Astrocyte of the hippocampus (primary cell): ENCODE data around the gene CORO2A.
"Not testable (repeated sequence)": the region's sequence is repeated elsewhere in the genome, so short reads cannot be mapped to it uniquely, and the experiment has no call there.

Experiments
- DNase-seq: peaks from one replicate; pipeline ENCODE4 v3.0.0; 2011; ENCODE audit warnings: low read depth, low spot score

CORO2A gene

DNA sequence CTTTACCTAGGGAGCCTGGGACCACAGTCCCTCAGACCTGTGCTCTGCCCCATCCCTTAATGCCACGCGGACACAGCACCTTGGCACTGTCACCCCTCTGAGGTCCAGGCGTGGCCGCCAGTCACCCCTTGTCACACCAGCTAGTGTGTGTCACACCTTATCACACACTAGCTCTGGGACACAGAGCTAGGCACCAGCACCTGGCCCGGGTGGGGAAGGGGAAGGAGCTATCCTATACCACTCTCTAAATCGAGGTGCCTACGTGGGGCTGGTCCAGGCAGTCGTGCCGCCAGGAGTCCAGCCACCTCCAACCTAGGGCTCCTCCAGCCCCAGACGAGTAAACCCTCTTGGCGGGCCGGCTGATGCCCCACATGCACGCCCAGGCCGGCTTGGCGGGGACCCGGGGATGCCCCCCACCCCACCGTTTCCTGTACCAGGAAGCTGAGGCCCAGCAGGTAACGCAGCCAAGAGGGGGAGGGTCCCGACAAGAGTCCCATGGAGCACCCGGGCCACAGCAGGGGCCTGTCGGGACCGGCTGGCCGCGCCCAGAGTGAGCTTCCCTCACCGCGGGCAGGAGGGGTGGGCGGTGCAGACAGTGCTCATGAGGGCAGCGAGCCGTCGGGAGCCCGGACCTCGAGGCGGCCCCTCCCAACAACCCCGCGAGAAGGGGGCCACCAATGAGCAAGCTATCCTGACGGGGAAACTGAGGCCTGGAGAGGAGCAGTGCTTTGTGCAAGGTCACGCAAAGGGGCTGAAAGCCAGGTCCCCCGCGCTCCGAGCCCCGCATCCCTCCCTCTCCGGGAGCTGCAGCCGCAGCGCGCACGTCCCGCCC is 550 bp downstream of the CORO2A start:
- peak; percentile 32 for DNase-seq

DNA sequence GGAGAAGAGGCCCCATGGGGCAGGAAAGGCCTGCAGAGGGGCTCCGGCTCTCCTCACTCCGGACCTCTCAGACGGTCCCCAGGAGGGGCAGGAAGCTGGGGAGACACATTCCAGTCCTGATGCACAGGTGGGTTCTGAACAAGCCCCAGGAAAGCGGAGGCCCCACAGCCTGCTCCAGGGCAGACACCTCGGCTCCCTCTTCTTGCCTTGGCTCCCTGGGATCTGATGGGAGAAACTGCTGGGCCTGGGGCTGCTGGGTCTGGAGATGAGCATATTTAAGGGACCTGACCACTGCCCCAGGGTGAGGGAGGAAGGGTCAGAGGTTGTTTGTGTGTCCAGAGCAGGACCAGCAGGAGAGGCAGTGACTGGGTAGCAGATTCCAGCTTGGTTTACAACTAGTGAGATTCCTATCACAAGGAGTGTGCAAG is 1.2 kb downstream of the CORO2A start:
- no peak for DNase-seq

DNA sequence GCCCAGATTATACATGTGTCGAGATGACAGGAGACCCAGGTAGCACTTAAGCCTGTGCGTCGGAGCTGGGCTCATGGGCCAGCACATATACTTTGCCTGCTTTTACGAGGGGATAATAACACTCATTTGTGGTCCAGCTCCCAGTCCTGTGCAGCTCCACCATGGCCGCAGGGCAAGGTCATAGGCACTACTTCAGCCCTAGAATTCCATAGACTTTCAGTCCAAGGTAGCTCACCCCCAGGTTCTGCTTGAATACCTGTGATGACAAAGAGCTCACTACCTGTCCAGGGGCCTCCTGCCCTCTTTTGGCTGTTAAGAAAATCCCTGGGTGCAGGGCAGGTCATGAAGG is 1.7 kb downstream of the CORO2A start:
- no peak for DNase-seq

DNA sequence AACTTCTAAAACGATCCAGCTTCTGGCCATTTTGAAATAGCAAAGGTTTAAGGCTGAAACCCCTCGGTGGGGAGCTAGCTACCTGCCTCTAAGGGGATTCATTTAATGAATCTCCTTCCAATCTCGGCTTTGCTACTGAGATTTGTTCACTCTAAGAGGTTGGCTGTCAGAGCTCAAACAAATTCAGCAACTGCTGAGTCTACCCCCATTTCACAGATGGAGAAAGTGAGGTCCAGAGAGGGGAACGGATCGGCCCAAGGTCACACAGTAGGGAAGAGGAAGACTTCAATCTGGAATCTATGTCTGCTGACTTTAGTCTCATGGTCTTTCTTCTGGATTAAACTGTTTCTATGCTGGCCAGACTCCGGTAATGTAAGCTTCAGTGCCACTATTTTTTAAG is 3.0 kb downstream of the CORO2A start:
- no peak for DNase-seq

DNA sequence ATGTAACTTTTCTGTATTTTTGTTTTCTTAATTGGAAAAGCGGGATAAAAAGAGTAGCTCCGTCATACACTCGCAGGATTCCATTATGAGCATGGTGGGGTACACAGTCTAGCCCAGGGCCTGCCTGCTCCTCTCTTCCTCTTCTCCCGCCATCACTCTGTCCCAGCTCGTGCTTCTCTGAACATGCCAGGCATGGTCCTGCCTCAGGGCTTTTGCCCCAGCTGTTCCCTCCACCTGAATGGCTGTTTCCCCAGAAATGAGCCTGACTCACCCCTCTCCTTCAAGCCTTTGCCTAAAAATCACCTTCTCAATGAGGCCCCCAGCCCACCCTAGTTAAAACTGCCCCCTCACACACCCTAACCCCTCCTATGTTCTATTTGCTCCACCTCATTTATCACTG is 4.5 kb downstream of the CORO2A start:
- DNase-seq = no peak

DNA sequence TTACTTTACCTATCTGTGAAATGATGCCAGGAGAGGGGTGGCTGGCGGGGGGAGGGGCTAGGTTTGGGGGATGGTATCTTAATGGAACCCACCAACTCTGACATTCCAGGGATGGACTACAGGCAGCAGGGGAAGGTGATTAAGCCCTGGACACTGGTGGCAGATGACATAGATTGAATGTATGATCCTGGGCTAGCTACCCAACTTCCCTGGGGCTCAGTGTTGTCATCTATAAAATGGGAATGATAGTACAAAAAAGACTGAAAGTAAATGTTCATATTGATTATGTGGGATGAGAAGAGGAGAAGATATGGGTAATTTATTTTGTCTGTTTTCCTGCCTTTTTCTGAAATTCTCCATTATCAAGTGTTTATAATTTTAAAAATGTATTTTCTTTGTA is 6.2 kb downstream of the CORO2A start:
- DNase-seq = no peak

DNA sequence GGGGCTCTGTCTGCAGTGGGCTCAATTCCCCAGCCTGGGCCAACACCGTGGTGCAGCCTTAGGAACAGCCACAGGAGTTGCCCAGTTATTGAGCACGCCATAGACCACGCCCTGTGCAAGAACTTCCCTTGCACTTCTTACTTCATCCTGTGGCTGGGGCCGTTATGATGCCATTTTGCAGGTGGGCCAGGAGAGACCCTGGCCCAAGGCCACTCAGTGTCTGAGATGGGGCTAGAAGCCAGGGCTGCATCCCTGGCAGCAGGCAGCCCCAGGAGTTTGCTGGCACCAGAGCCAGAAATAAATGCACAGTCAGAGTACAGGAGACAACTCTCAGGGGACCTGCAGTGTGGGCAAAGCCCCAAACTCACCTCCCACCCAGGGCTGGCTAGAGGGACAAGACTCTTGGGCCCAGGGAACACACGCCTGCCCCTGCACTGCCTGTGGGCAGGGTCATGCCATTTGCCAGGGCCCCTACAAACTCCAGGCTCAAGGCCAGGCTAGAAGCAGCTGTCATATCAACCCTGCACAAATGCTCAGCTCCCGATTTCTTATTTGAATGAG is 6.7 kb downstream of the CORO2A start:
- no peak for DNase-seq

DNA sequence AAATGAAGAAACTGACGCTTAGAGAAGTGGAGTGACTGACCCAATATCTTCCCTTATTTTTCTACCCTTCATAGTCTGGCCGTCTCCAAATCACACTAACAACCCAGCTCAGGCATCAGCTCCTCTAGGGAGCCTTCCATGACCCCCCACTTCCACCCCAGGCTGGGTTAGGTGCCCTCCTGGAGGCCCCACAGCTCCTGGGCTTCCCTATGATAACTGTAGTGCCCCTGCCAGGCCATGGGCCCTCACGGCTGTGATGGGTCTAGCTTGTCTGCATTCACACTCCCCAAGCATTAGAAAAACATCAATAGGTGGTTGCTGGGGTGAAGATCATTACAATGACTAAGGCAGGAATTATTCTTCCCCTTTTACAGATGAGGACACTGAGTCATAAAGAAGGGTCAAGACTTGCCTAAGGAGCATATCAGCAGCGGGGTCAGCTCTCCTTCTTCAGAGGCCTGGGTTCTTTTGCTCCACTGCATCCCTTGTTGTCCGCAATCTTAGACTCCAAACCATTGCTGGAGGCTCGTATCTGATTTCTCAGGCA is 7.3 kb downstream of the CORO2A start:
- no peak for DNase-seq

DNA sequence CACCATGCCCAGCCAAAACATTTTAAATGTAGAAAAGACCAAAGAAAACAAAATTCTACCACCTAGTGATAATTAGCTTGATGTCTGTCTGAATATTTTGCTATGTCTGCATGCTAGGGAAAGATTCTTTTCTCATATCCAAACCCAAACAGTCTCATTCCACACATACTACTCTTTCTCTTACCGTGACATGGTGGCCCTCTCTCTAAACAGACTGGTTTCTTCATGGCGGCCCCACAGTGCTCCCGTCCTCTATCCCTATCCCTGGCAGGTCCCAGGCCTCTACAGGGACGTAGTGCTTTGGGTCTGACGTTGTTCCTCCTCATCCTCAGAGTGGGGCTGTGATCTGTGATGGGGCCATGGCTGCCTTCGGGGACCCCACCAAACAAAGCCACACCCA is 8.1 kb downstream of the CORO2A start:
- DNase-seq = peak; percentile 24

DNA sequence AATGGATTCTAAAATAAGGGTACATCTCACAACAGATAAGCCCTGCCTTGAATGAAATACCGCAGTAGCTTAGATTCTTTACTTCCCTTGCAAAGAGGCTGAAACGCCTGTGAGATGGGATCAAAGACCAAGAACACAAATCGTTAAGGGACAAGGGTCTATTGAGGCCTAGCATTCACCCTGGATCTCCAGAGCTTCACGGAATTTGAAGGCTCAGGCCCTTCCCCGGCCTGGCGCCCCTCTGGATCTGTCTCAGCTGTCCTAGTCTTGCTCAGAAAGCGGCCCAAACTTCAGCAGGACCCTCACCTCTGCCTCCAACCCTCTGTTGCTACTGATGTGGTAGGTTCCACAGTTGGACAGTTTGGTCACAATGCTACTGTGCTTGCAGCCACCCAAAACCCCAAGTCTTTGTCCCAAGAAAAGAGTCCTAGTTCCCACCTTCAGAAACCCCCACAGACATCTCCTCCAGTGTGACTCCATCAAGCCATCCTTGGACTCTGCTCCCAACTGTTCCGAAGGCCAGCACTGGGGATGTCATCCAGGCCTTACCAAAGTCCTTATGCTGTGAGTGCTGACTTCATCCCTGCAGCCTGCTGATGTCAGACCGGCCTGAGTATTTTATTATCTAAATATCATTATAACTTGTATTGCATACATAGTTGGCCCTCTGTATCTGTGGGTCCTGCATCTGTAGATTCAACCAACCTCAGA is 9.4 kb downstream of the CORO2A start:
- no peak for DNase-seq

DNA sequence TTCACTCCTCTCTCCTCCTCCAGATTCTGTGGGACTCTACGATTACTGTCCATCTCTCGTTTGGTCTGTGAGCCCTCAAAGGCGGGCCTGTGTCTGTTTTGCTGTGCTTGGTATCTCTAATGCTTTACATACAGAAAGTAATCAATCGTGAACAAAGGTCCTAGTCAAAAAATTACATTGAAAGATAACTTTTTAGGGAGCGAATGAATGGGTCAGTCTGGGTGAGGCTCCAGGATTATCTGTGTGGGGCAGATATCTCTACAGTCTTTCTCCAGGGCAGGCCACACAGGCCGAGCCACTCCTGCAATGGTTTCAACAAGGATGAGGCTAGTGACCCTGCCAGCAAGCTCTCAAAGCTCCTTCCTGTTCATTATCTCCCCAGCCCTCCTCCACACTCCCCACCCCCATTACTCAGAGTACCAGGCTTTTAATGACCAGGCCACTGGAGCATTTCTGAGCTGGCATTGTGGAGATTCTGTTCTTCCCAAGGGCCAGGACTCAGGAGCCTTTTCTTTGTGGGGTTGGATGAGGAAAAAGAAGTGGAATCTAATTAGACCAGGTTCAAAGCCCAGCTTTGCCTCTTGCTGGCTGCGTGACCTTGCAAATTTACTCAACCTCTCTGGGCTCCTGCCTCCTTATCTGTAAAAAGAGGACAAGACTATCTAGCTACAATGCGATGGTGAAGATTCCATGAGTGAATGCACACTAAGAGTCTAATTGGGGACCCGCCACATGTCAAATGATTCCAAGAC is 10.2 kb downstream of the CORO2A start:
- DNase-seq = no peak

DNA sequence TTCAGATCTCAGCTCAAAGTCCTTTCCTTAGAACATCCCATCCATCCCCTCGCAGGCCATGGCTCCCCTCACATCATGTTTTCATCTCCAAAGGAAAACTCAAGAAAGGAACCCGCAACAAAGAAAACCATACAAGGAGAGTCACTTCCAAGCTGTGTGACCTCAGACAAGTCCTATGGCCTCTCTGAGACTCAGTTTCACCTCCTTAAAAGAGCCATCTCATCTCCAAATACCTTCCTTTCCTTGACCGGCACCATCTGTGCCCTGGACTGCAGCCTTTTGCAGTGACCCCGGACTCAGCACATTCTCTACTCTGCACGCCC is 10.7 kb downstream of the CORO2A start:
- no peak for DNase-seq

DNA sequence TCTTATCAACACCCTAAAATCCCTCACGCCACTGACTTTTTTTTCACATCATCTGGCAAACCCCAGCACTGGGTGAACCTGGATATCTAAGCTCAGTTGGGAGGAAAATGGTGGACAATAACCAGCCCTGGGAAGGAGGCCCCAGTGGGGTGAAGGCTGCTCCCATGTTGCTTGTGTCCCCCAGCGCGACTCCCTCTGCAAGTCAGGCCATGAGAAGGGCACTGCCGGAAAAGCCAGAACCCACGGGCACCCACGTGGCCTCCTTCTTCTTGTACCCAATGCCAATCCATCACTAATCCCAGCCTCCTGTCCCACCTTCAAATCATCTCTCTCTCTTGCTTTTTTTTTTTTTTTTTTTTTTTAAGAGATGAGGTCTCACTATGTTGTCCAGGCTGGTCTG is 11.4 kb downstream of the CORO2A start:
- DNase-seq = no peak

DNA sequence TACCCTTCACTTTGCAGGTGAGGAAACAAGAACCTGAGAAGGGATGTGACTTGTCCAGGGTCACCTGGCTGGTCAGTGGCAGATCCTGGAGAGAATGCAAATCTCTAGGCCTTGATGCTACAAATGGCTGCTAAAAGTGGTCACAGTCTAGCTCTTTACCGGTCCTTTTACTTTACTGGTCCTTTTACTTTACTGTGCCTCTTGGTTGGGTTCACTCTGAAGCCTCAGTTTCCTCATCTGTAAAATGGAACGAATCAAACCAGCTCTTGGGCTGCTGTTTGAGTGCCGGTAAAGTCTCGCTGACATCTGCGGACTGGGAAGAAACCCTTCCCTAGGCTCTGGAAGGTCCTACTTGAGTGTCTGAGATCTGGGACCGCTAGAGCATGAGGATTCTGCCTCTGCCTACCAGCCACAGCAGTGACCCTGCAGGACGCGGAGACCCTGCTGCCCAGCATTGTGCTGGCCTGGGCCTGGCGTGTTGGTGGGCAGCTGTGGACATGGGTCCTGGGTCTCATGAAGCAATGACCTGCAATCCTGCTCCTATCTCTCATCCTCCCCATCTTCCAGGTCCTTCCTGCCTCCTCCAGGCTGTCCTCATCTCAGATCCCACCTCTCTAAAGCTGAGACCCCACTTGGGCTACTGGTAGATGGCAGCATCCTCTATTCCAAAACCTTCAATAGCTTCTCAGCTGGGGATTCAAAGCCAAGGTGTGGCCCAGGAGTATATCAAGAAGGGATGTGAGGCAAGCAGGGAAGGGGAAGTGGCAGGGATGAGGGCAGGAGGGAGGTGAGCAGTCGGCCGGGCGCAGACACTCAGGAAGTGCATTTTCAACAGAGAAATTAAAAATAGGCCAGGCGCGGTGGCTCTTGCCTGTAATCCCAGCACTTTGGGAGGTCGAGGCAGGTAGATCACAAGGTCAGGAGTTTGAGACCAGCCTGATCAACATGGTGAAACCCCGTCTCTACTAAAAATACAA is 13.3 kb downstream of the CORO2A start:
- no peak for DNase-seq

DNA sequence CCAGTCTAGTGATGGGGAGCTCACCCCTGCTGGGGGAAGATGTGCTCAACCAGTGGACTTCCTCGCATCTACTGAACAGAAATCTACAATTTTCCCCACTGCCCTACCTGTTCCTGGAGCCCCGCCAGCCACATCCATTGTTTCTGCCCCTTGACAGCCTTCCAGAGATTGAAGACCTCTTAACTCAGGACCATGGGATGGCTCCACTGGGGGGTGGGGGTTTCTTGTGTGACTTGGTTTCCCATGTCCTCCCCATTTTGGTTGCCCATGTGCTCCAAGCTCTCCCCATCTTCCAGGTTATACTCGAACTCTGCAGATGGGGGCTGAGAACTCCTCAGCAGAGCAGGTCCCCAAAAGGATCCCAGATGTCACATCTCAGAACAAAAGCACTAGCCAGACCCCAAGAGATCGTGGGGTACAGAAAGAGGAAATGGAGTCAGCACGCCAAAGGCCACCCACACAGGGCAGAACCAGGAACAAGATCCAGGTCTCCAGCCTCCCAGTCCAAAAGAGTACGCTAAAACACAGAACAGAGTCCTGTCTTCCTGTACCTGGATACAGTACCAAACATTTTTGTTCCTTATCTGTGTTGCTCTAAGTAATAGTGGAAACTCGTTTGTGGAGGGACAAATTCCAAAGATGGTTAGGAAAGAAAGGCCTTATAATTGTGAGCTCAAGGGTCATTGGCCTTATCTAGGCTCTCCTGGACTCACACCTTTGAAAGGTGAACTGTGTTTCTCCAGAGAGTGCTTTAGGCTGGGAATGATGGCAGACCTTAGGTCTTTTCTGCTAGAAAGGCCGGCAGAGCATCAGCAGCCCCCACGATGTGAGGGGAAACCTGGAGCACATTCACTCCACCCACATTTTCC is 15.8 kb downstream of the CORO2A start:
- DNase-seq = no peak

DNA sequence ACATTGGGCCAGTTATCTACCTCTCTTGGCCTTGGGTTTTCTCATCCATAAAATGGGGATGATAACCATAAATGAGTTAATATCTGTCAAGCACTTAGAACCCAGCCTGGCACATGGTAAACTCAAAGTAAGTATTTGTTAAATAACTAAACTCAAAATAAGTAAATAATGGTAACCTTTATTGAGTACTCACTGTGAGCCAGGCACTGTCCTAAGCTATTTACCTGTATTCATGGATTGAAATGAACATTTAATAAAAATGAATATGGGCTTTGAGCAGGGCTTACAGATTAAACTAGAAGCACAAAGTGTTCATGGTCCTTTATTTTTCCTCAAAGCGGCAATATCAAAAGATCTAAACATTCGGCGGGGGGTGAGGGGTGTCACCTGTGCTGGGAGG is 16.7 kb downstream of the CORO2A start:
- no peak for DNase-seq

DNA sequence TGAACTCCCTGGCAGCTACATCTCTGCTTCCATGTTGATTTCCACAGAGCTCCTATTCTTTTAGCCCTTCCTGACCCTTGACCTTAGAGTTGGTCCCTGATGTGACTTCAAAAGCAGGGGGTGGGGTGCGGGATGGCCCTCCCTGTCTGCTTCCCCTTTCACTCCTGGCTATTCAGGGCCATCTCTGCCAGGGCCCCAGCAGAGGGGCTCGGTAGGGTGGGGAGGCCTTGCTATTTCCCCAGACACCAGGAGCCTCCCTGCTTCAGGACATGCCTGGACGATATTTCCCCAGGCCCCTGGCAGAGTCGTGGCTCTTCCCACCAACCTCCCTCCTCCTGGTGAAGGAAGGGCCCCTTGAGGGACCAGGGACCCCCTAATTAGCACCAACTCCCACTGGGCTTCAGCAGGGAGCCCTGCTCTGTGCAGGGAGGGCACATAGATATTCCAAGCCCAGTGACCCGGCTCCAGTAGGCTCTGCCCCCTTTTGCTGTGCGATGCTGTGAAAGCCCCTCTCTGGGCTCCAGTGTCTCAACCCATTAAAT is 17.3 kb downstream of the CORO2A start:
- no peak for DNase-seq

DNA sequence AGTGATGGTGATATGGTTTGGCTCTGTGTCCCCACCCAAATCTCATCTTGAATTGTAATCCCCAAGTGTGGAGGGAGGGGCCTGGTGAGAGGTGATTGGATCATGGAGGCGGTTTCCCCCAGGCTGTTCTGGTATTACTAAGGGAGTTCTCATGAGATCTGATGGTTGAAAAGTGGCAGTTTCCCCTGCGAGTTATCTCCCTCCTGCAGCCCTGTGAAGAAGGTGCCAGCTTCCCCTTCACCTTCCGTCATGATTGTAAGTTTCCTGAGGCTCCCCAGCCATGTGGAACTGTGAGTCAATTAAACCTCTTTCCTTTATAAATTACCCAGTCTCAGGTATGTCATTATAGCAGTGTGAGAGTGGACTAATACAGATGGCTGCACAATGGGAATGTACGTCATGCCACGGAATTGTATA is 17.9 kb downstream of the CORO2A start:
- not testable (repeated sequence) for DNase-seq

DNA sequence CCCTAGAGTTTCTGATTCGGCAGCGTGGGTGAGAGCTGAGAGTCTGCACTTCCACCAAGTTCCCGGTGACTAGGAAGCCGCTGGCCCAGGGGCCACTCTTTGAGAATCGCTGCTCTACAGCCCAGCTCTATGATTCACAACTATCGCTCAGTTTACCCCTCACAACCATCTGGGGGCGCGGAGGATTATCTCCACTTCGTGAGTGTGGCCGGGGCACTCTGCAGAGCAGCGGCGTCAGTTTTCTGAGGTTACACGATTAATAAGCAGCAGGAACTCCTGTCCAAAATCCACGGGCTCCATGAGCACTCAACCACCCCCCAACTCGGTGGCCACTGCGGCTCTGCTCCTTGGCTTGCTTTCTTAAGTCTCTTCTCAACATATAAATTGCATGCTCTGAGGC is 19.3 kb downstream of the CORO2A start:
- DNase-seq = no peak

DNA sequence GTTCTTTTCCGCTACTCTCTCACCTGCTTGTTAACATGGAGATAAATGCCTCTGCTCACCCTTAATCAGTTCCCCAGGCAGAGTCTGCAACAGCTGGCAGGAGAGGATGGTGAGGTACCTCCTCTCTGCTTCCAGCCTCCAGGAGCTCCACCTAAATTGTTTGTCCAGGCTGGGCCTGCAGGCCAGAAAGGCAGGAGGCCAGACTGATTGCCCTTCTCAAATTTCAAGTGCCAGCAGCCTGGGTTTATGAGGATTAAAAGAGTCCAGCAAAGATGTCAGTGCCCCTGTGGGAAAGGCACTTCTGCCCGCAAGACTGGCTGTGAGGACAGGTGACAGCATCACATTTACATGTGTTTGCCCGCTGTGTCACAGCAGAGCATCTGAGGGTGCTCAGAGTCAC is 19.8 kb downstream of the CORO2A start:
- peak; percentile 26 for DNase-seq
